Right lobe of liver (tissue), 6 donors: ENCODE results near the gene ACBD5. TPM values are rescaled to one million over a fixed set of nuclear protein-coding genes. Genes with fewer than 3 reads are reported as not detected.

Source experiments
- ATAC-seq, 4 donors: fragments of 200-7000 bp; cut with Tn5 transposase; one replicate each; pipeline ENCODE4 v1.9.1; 2020; ENCODE audit warnings: mild to moderate bottlenecking in 4 of 4, moderate library complexity in 4 of 4
- DNase-seq, 3 donors: peaks; one replicate each; pipeline ENCODE4 v3.0.0-alpha.2; 2020
- H3K27ac ChIP-seq, 3 donors: fragments of 200-600 bp; one replicate each; pipeline ENCODE4 v1.8.0; 2022
- H3K27me3 ChIP-seq, 2 donors: fragments of 200-600 bp; one replicate each; pipeline ENCODE4 v1.8.0; 2022
- H3K36me3 ChIP-seq, 4 donors: fragments of 200-600 bp; sonication (generic) in 1 of 4; one replicate each; pipeline versions ENCODE4 v1.5.1 to v1.8.0; 2017 to 2022; ENCODE audit warnings: control low read depth in 1 of 4
- H3K4me1 ChIP-seq, 4 donors: fragments of 200-600 bp; sonication (generic) in 1 of 4; one replicate each; pipeline versions ENCODE4 v1.5.1 to v1.8.0; 2017 to 2022; ENCODE audit warnings: control low read depth in 1 of 4
- H3K4me3 ChIP-seq, 3 donors: fragments of 200-600 bp; one replicate each; pipeline ENCODE4 v1.8.0; 2022
- H3K9me3 ChIP-seq, 4 donors: fragments of 200-600 bp; sonication (generic) in 1 of 4; one replicate each; pipeline versions ENCODE4 v1.5.1 to v1.8.0; 2017 to 2022; ENCODE audit warnings: control low read depth in 1 of 4
- POLR2A ChIP-seq: fragments of 450-650 bp; IDR thresholded peaks from one replicate; pipeline ENCODE4 v1.6.1; 2017; ENCODE audit warnings: antibody characterized with exemption, mild to moderate bottlenecking
- WGBS: methylation state at CpG from one replicate; pipeline ENCODE4 v1.1.6; 2018; ENCODE audit warnings: low coverage, low lambda C conversion rate; ENCODE audit not compliant: insufficient coverage; ENCODE audit errors: missing lambda C conversion rate; 5-methylcytosine and 5-hydroxymethylcytosine counted together
- intact Hi-C, 2 donors: fragments of 100-400 bp; cut with DNase I; formaldehyde crosslinking; loops; one replicate each; pipeline versions ENCODE4 v1.11.2 to v1.14.1; 2022
- total RNA-seq, 6 experiments: library from RNA; depleted of rRNA in 2 of 6; stranded (reverse); fragments of >200 nt in 2 of 6; fragmentation: NEBNext Ultra II Directional in 3 of 6; extraction: Animal tissue kit (Norgen Biotek cat#: 25700) in 3 of 6; gene quantifications; one replicate each; pipeline versions ENCODE4 v1.1.0 to v1.2.4, GENCODE V29; 2016 to 2023
- TF ChIP-seq, protein P1 (sequence below), 4 donors: fragments of 200-600 bp in 3 of 4; fragments of 450-650 bp in 1 of 4; IDR thresholded peaks; one replicate each; pipeline versions ENCODE4 v1.5.1 to v1.8.0; 2016 to 2022; ENCODE audit warnings: antibody characterized with exemption in 4 of 4, mild to moderate bottlenecking in 2 of 4
- donor health status: DM: no; HTN: yes; CAD: no.
- donor health status: DM: no; HTN: no; CAD: no.
- donor health status: DM: no; HTN: no; CAD: no.
- donor health status: DM: no; HTN: yes; CAD: no.
- donor health status: DM: no; HTN: yes; CAD: no.

ACBD5 gene
- total RNA-seq, 6 experiments from 2014 or later, result 23.1 to 45.9 (median 32.0) TPM

DNA sequence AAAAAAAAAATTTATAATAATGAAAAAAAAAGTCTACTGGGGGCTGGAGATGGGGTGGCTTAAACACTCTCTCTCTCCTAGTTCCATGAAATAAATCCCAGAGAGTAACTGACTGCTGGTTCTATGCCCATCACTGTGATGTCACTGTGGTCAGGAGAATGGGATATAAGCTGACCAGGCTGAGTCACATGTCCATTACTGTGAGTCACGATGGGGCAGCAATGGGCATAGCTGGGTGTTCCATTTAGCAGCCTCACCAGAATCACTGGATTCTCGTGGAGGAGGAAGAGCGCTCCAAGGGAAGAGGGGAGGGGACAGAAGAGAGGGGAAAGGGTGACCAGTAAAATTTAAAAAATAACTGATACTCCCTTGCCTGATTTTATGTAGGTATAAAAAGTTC lies 48.3 kb downstream of the ACBD5 start:
- Histone ChIP-seq H3K4me3 (no peak overlapping the region), H3K27ac (no peak overlapping the region), H3K9me3 (no peaks in the 10 kb centered on the region), H3K36me3 (peaks cover 0 to 20% (median 11%) of the 10 kb centered on the region in 4 donors), H3K4me1 (no peaks in the 10 kb centered on the region), H3K27me3 (no peaks in the 10 kb centered on the region)
- TF ChIP-seq, protein P1, sequence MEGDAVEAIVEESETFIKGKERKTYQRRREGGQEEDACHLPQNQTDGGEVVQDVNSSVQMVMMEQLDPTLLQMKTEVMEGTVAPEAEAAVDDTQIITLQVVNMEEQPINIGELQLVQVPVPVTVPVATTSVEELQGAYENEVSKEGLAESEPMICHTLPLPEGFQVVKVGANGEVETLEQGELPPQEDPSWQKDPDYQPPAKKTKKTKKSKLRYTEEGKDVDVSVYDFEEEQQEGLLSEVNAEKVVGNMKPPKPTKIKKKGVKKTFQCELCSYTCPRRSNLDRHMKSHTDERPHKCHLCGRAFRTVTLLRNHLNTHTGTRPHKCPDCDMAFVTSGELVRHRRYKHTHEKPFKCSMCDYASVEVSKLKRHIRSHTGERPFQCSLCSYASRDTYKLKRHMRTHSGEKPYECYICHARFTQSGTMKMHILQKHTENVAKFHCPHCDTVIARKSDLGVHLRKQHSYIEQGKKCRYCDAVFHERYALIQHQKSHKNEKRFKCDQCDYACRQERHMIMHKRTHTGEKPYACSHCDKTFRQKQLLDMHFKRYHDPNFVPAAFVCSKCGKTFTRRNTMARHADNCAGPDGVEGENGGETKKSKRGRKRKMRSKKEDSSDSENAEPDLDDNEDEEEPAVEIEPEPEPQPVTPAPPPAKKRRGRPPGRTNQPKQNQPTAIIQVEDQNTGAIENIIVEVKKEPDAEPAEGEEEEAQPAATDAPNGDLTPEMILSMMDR (IDR thresholded peaks at IDR 0.05), result no peak
- no peak for TF ChIP-seq POLR2A
- intact Hi-C loops, result no loop called here
- no peak for DNase-seq
- 54% methylated on average over 3 of the region's 3 CpGs for WGBS
- peak in 3 of 4 donors; percentile 33 to 89 (median 55) for ATAC-seq

GRCh38 chr10:27190508-27190907 lies 50.1 kb downstream of the ACBD5 start:
- no peak overlapping the region for H3K27ac ChIP-seq
- no peaks in the 10 kb centered on the region for H3K4me1 ChIP-seq
- no peaks in the 10 kb centered on the region for H3K27me3 ChIP-seq
- WGBS, result 67% methylated on average over 2 of the region's 2 CpGs
- no peaks in the 10 kb centered on the region for H3K9me3 ChIP-seq
- DNase-seq (no peak), ATAC-seq (peak in 1 of 4 donors; percentile 31)
- peaks cover 0 to 4% (median 1%) of the 10 kb centered on the region in 4 donors for H3K36me3 ChIP-seq
- intact Hi-C loops, result no loop called here
- H3K4me3 ChIP-seq, result no peak overlapping the region
- TF ChIP-seq POLR2A, result no peak
- TF ChIP-seq, protein P1 (IDR thresholded peaks at IDR 0.05), result no peak

GRCh38 chr10:27188897-27189296 lies 51.7 kb downstream of the ACBD5 start:
- peaks cover 0 to 3% (median 0%) of the 10 kb centered on the region in 4 donors for H3K36me3 ChIP-seq
- H3K4me3 ChIP-seq, result no peak overlapping the region
- DNase-seq, result no peak
- no peaks in the 10 kb centered on the region for H3K27me3 ChIP-seq
- H3K4me1 ChIP-seq, result no peaks in the 10 kb centered on the region
- H3K27ac ChIP-seq, result no peak overlapping the region
- TF ChIP-seq, protein P1 (IDR thresholded peaks at IDR 0.05), result no peak
- TF ChIP-seq POLR2A, result no peak
- ATAC-seq, result no peak
- 82% methylated on average over 4 of the region's 4 CpGs for WGBS
- intact Hi-C loops, result no loop called here
- no peaks in the 10 kb centered on the region for H3K9me3 ChIP-seq

- intact Hi-C loops, result no loop called here
- no peak overlapping the region for H3K27ac ChIP-seq
- ATAC-seq, result no peak
- no peaks in the 10 kb centered on the region for H3K9me3 ChIP-seq
- WGBS, result 90% methylated on average over 1 of the region's 1 CpG
- TF ChIP-seq, protein P1 (IDR thresholded peaks at IDR 0.05), result no peak
- no peak for TF ChIP-seq POLR2A
- DNase-seq, result no peak
- H3K4me3 ChIP-seq, result no peak overlapping the region
- H3K36me3 ChIP-seq, result peaks cover 0 to 3% (median 0%) of the 10 kb centered on the region in 4 donors
- no peaks in the 10 kb centered on the region for H3K27me3 ChIP-seq
- H3K4me1 ChIP-seq, result no peaks in the 10 kb centered on the region
Measured at GRCh38 chr10:27188259-27188658, 52.3 kb downstream of the ACBD5 start.

DNA sequence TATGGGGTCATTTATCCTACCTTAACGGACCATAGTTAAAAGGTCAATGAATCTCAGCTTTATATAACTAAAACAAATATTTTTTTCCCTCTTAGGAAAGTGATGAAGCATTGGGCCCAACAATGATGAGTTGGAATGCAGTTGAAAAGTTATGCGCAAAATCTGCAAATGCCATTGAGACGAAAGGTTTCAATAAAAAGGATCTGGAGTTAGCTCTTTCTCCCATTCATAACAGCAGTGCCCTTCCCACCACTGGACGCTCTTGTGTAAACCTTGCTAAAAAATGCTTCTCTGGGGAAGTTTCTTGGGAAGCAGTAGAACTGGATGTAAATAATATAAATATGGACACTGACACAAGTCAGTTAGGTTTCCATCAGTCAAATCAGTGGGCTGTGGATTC lies 70.7 kb downstream of the ACBD5 start:
- TF ChIP-seq, protein P1 (IDR thresholded peaks at IDR 0.05), result no peak
- no peak for TF ChIP-seq POLR2A
- H3K9me3 ChIP-seq, result no peaks in the 10 kb centered on the region
- H3K27me3 ChIP-seq, result no peaks in the 10 kb centered on the region
- H3K4me3 ChIP-seq, result no peak overlapping the region
- H3K36me3 ChIP-seq, result peaks cover 0 to 44% (median 10%) of the 10 kb centered on the region in 4 donors
- no peak overlapping the region for H3K27ac ChIP-seq
- ATAC-seq (no peak), DNase-seq (no peak)
- 83% methylated on average over 4 of the region's 4 CpGs for WGBS
- intact Hi-C loops, result no loop called here
- H3K4me1 ChIP-seq, result no peaks in the 10 kb centered on the region
